ENCODE data around the gene CCR9. TPM values are rescaled to one million over a fixed set of nuclear protein-coding genes. Genes with fewer than 3 reads are reported as not detected.

CCR9 gene
- total and polyA plus RNA-seq, 8 donors: 0.12 TPM; not detected in 7

- no peak for FAIRE-seq
- intact Hi-C loops (cut with DNase I): loop anchor here in 1 of 3 donors (10.0 kb wide), 1 partner anchor 153 kb away; no protein-coding TSS in a partner anchor
- no peaks in the 10 kb centered on the region for H3K9me3 ChIP-seq
These were observed 45.2 kb downstream of the CCR9 start for GRCh38 chr3:45931496-45931895.

DNA sequence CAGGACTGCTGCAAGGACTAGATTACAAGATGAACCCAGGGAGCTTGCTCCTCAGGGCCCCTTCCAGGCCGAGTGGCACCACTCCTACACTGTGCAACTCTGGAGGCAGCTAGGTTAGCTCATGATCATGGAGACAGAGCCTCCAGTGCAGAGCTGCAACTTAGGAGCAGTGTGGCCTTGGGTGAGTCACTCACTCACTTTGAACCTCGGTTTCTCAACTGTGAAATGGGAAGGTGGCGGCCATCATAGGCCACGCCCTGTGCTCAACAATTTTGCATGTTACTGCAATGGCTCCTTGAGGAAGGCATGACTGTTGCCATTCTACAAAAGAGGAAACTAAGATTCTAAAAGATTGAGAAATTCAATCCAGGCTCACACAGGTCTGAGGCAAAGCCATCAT lies 45.8 kb downstream of the CCR9 start:
- Histone ChIP-seq H3K27ac (no peak overlapping the region), H3K27me3 (no peaks in the 10 kb centered on the region), H3K4me1 (no peaks in the 10 kb centered on the region), H3K36me3 (peaks cover 0 to 58% (median 10%) of the 10 kb centered on the region in 3 donors), H3K9me3 (no peaks in the 10 kb centered on the region), H3K4me3 (no peak overlapping the region)
- no peak for FAIRE-seq
- intact Hi-C loops (cut with DNase I): loop anchor here in 1 of 3 donors (10.0 kb wide), 1 partner anchor 153 kb away; no protein-coding TSS in a partner anchor
- no peak for ATAC-seq
- WGBS, 2 donors: 87 to 89% methylated on average over 4 of the region's 4 CpGs
- TF ChIP-seq, protein P1, sequence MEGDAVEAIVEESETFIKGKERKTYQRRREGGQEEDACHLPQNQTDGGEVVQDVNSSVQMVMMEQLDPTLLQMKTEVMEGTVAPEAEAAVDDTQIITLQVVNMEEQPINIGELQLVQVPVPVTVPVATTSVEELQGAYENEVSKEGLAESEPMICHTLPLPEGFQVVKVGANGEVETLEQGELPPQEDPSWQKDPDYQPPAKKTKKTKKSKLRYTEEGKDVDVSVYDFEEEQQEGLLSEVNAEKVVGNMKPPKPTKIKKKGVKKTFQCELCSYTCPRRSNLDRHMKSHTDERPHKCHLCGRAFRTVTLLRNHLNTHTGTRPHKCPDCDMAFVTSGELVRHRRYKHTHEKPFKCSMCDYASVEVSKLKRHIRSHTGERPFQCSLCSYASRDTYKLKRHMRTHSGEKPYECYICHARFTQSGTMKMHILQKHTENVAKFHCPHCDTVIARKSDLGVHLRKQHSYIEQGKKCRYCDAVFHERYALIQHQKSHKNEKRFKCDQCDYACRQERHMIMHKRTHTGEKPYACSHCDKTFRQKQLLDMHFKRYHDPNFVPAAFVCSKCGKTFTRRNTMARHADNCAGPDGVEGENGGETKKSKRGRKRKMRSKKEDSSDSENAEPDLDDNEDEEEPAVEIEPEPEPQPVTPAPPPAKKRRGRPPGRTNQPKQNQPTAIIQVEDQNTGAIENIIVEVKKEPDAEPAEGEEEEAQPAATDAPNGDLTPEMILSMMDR (IDR thresholded peaks at IDR 0.05): no peak
- DNase-seq: no peak

More at GRCh38 chr3:45931496-45931895, 45.2 kb downstream of the CCR9 start:
- H3K4me1 ChIP-seq: no peaks in the 10 kb centered on the region
- H3K36me3 ChIP-seq: peaks cover 0 to 56% (median 9%) of the 10 kb centered on the region in 3 donors
- H3K27ac ChIP-seq: no peak overlapping the region
- TF ChIP-seq, protein P1 (IDR thresholded peaks at IDR 0.05): no peak
- no peak for DNase-seq
- no peaks in the 10 kb centered on the region for H3K27me3 ChIP-seq
- no peak for ATAC-seq
- H3K4me3 ChIP-seq: no peak overlapping the region
- WGBS, 2 donors: 79 to 91% methylated on average over 6 of the region's 6 CpGs

- FAIRE-seq (no peak), DNase-seq (no peak), ATAC-seq (no peak)
- Histone ChIP-seq H3K9me3 (no peaks in the 10 kb centered on the region), H3K4me3 (no peak overlapping the region), H3K27ac (no peak overlapping the region), H3K4me1 (no peaks in the 10 kb centered on the region), H3K36me3 (peaks cover 0 to 46% (median 12%) of the 10 kb centered on the region in 3 donors), H3K27me3 (no peaks in the 10 kb centered on the region)
- TF ChIP-seq, protein P1 (IDR thresholded peaks at IDR 0.05): no peak
- intact Hi-C loops (cut with DNase I): loop anchor here in 1 of 3 donors (10.0 kb wide), 1 partner anchor 151 kb away; no protein-coding TSS in a partner anchor
- 88 to 94% methylated on average over 4 of the region's 4 CpGs for WGBS, 2 donors
These were observed 47.2 kb downstream of the CCR9 start for GRCh38 chr3:45933591-45933990.

- H3K27ac ChIP-seq: no peak overlapping the region
- TF ChIP-seq, protein P1 (IDR thresholded peaks at IDR 0.05): no peak
- DNase-seq (no peak), FAIRE-seq (no peak), ATAC-seq (no peak)
- no peaks in the 10 kb centered on the region for H3K27me3 ChIP-seq
- peaks cover 0 to 22% (median 3%) of the 10 kb centered on the region in 3 donors for H3K36me3 ChIP-seq
- no peaks in the 10 kb centered on the region for H3K4me1 ChIP-seq
- H3K9me3 ChIP-seq: no peaks in the 10 kb centered on the region
- intact Hi-C loops (cut with DNase I): loop anchor here (5.0 to 10.0 kb wide), 2 partner anchors 141 to 149 kb away; no protein-coding TSS in a partner anchor
- H3K4me3 ChIP-seq: no peak overlapping the region
- WGBS, 2 donors: 80 to 88% methylated on average over 9 of the region's 9 CpGs
These were observed 49.9 kb downstream of the CCR9 start for GRCh38 chr3:45936261-45936660.

All from pancreas (tissue), 10 donors.